ENCODE results near the gene EFHD1. TPM values are rescaled to one million over a fixed set of nuclear protein-coding genes. Genes with fewer than 3 reads are reported as not detected.

EFHD1 gene
- total and polyA plus RNA-seq, 9 of the 15 experiments (the other 6 are each of a cell fraction or from before 2014, with no cell fraction given) = 0.66 to 9.1 (median 2.0) TPM

DNA sequence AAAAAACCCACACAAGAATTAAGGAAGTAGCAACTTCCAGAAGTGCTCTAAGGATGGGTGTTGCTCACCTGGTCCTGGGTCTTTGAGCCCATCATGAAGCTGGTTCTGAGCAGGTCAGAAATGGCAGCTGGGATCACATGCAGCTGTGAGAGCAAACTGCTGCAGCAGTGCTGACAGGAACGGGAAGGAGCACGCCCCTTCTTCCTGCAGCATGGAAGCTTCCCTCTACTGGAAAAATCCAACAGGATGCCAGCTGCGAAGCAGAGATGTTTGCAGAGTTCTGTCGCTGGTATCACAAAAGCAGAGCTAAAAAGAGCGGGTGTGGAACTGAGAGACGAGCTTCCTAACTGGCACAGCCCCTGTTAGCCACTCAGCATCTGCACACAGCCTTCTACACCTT, 49.2 kb upstream of the EFHD1 start:
- no TSS peak for BruUV-seq (replicated peaks)
- FAIRE-seq = no peak
- ATAC-seq = no peak
- Histone ChIP-seq H3K4me3 (no peak overlapping the region), H3K79me2 (ENCODE audit: control insufficient read depth, insufficient read depth, low read length) (no peaks in the 10 kb centered on the region), H3K9me1 (ENCODE audit: control insufficient read depth, insufficient read depth, low read length) (no peaks in the 10 kb centered on the region), H3K9ac (ENCODE audit: insufficient read depth in 1 of 2, low read depth in 2 of 2, low read length in 2 of 2) (no peak overlapping the region), H3K27me3 (ENCODE audit: control insufficient read depth in 2 of 2, insufficient read depth in 2 of 2, low read length in 2 of 2) (no peaks in the 10 kb centered on the region), H4K20me1 (replicated peaks; ENCODE audit: control insufficient read depth, insufficient read depth, low read length) (no peaks in the 10 kb centered on the region), H2AFZ (ENCODE audit: low read depth, low read length) (no peak overlapping the region), H3K27ac (ENCODE audit: extremely low read depth, low read depth, low read length) (no peak overlapping the region), H3K36me3 (ENCODE audit: control insufficient read depth, insufficient read depth, low read length) (0 out of 3 replicates have a peak, but pooled peaks cover 3% of the 10 kb centered on the region), H3K9me3 (replicated peaks; ENCODE audit: control insufficient read depth, insufficient read depth, low read depth, low read length) (no peaks in the 10 kb centered on the region), H3K4me2 (ENCODE audit: insufficient read depth, low read length) (no peak overlapping the region), H3K4me1 (replicated peaks in 1 of 2; ENCODE audit: control insufficient read depth in 2 of 2, insufficient read depth in 2 of 2, low read length in 2 of 2) (no peaks in the 10 kb centered on the region)
- ChIA-PET CTCF (ENCODE audit: low intra/inter-chr PET ratio) (no interaction called here), POLR2A (interaction anchor here (0.6 to 0.8 kb wide), 2 partner anchors 17 to 22 kb away, joined by 3 read pairs; no protein-coding TSS in a partner anchor)
- 60% methylated on average over 5 of the region's 6 CpGs for WGBS (ENCODE audit: insufficient coverage, low coverage, missing lambda C conversion rate)
- in situ Hi-C loops (cut with MboI) (no loop called here), intact Hi-C loops (cut with micrococcal nuclease) (no loop called here)
- no peak for DNase-seq (ENCODE audit: extremely low read depth in 1 of 4, low spot score in 3 of 4)
- TF ChIP-seq, protein P1, sequence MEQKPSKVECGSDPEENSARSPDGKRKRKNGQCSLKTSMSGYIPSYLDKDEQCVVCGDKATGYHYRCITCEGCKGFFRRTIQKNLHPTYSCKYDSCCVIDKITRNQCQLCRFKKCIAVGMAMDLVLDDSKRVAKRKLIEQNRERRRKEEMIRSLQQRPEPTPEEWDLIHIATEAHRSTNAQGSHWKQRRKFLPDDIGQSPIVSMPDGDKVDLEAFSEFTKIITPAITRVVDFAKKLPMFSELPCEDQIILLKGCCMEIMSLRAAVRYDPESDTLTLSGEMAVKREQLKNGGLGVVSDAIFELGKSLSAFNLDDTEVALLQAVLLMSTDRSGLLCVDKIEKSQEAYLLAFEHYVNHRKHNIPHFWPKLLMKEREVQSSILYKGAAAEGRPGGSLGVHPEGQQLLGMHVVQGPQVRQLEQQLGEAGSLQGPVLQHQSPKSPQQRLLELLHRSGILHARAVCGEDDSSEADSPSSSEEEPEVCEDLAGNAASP (IDR thresholded peaks at IDR 0.05) = no peak
- TF ChIP-seq LEF1 (IDR thresholded peaks at IDR 0.05) (no peak), KLF6 (CRISPR knock-in tag; IDR thresholded peaks at IDR 0.05; ENCODE audit: borderline replicate concordance) (no peak), CXXC5 (CRISPR knock-in tag; IDR thresholded peaks at IDR 0.05) (no peak), EP300 (IDR thresholded peaks at IDR 0.05; ENCODE audit: low read length) (no peak), MBD2 (IDR thresholded peaks at IDR 0.05; ENCODE audit: borderline replicate concordance, low read depth) (no peak), ZC3H4 (CRISPR knock-in tag; IDR thresholded peaks at IDR 0.05; ENCODE audit: borderline replicate concordance) (no peak)
- TF ChIP-seq, protein P2, sequence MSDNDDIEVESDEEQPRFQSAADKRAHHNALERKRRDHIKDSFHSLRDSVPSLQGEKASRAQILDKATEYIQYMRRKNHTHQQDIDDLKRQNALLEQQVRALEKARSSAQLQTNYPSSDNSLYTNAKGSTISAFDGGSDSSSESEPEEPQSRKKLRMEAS (CRISPR knock-in tag; IDR thresholded peaks at IDR 0.05) = no peak
- TF ChIP-seq, protein P3, sequence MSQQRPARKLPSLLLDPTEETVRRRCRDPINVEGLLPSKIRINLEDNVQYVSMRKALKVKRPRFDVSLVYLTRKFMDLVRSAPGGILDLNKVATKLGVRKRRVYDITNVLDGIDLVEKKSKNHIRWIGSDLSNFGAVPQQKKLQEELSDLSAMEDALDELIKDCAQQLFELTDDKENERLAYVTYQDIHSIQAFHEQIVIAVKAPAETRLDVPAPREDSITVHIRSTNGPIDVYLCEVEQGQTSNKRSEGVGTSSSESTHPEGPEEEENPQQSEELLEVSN (IDR thresholded peaks at IDR 0.05; ENCODE audit: borderline replicate concordance in 1 of 2, extremely low read depth in 1 of 2, insufficient read depth in 1 of 2, insufficient read length in 1 of 2, low read depth in 1 of 2, low read length in 1 of 2, poor library complexity in 1 of 2, severe bottlenecking in 1 of 2) = no peak
- TF ChIP-seq, protein P4, sequence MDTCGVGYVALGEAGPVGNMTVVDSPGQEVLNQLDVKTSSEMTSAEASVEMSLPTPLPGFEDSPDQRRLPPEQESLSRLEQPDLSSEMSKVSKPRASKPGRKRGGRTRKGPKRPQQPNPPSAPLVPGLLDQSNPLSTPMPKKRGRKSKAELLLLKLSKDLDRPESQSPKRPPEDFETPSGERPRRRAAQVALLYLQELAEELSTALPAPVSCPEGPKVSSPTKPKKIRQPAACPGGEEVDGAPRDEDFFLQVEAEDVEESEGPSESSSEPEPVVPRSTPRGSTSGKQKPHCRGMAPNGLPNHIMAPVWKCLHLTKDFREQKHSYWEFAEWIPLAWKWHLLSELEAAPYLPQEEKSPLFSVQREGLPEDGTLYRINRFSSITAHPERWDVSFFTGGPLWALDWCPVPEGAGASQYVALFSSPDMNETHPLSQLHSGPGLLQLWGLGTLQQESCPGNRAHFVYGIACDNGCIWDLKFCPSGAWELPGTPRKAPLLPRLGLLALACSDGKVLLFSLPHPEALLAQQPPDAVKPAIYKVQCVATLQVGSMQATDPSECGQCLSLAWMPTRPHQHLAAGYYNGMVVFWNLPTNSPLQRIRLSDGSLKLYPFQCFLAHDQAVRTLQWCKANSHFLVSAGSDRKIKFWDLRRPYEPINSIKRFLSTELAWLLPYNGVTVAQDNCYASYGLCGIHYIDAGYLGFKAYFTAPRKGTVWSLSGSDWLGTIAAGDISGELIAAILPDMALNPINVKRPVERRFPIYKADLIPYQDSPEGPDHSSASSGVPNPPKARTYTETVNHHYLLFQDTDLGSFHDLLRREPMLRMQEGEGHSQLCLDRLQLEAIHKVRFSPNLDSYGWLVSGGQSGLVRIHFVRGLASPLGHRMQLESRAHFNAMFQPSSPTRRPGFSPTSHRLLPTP (IDR thresholded peaks at IDR 0.05; ENCODE audit: borderline replicate concordance, extremely low read depth, insufficient read length) = no peak
- TF ChIP-seq, protein P5, sequence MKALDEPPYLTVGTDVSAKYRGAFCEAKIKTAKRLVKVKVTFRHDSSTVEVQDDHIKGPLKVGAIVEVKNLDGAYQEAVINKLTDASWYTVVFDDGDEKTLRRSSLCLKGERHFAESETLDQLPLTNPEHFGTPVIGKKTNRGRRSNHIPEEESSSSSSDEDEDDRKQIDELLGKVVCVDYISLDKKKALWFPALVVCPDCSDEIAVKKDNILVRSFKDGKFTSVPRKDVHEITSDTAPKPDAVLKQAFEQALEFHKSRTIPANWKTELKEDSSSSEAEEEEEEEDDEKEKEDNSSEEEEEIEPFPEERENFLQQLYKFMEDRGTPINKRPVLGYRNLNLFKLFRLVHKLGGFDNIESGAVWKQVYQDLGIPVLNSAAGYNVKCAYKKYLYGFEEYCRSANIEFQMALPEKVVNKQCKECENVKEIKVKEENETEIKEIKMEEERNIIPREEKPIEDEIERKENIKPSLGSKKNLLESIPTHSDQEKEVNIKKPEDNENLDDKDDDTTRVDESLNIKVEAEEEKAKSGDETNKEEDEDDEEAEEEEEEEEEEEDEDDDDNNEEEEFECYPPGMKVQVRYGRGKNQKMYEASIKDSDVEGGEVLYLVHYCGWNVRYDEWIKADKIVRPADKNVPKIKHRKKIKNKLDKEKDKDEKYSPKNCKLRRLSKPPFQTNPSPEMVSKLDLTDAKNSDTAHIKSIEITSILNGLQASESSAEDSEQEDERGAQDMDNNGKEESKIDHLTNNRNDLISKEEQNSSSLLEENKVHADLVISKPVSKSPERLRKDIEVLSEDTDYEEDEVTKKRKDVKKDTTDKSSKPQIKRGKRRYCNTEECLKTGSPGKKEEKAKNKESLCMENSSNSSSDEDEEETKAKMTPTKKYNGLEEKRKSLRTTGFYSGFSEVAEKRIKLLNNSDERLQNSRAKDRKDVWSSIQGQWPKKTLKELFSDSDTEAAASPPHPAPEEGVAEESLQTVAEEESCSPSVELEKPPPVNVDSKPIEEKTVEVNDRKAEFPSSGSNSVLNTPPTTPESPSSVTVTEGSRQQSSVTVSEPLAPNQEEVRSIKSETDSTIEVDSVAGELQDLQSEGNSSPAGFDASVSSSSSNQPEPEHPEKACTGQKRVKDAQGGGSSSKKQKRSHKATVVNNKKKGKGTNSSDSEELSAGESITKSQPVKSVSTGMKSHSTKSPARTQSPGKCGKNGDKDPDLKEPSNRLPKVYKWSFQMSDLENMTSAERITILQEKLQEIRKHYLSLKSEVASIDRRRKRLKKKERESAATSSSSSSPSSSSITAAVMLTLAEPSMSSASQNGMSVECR (CRISPR knock-in tag; IDR thresholded peaks at IDR 0.05) = no peak

All from K562 (cell line).